Activated CD4-positive, alpha-beta T cell treated with anti-CD3 and anti-CD28 coated beads for 24 hours (primary cell): Measurements from ENCODE around the gene B4GALNT3.

Experiments
- DNase-seq, 2 donors: peaks; one replicate each; pipeline ENCODE4 v3.0.0-alpha.2; 2020; ENCODE audit warnings: low read depth in 2 of 2

B4GALNT3 gene

GRCh38 chr12:538731-539539 lies 79.2 kb downstream of the B4GALNT3 start:
- no peak for DNase-seq

GRCh38 chr12:539540-540310 lies 80.0 kb downstream of the B4GALNT3 start:
- DNase-seq, result no peak

GRCh38 chr12:541676-542324 lies 82.1 kb downstream of the B4GALNT3 start:
- DNase-seq, result no peak

GRCh38 chr12:542395-543113 lies 82.8 kb downstream of the B4GALNT3 start:
- no peak for DNase-seq

- DNase-seq, result no peak
These were observed 83.3 kb downstream of the B4GALNT3 start for GRCh38 chr12:543114-543451.

- no peak for DNase-seq
These were observed 84.4 kb downstream of the B4GALNT3 start for GRCh38 chr12:544142-544541.

- no peak for DNase-seq
These were observed 85.3 kb downstream of the B4GALNT3 start for GRCh38 chr12:544941-545635.

- no peak for DNase-seq
These were observed 86.1 kb downstream of the B4GALNT3 start for GRCh38 chr12:545835-546234.

GRCh38 chr12:546265-546919 lies 86.7 kb downstream of the B4GALNT3 start:
- no peak for DNase-seq

GRCh38 chr12:546920-547845 lies 87.4 kb downstream of the B4GALNT3 start:
- peak; percentile 45 to 70 for DNase-seq

- DNase-seq, result no peak
These were observed 88.2 kb downstream of the B4GALNT3 start for GRCh38 chr12:547883-548470.

- no peak for DNase-seq
These were observed 89.8 kb downstream of the B4GALNT3 start for GRCh38 chr12:549476-550082.

- no peak for DNase-seq
These were observed 90.9 kb downstream of the B4GALNT3 start for GRCh38 chr12:550473-551260.

GRCh38 chr12:552466-552865 lies 92.7 kb downstream of the B4GALNT3 start:
- DNase-seq, result no peak

- no peak for DNase-seq
These were observed 93.7 kb downstream of the B4GALNT3 start for GRCh38 chr12:553216-554000.

- DNase-seq, result no peak
These were observed 94.2 kb downstream of the B4GALNT3 start for GRCh38 chr12:554001-554285.

- DNase-seq, result no peak
These were observed 96.8 kb downstream of the B4GALNT3 start for GRCh38 chr12:556498-556897.

GRCh38 chr12:558580-558979 lies 98.8 kb downstream of the B4GALNT3 start:
- DNase-seq, result no peak
